A549 (cell line): ENCODE results near the gene SHTN1. TPM values are rescaled to one million over a fixed set of nuclear protein-coding genes. Genes with fewer than 3 reads are reported as not detected.

Experiments used
- ATAC-seq, 2 experiments: fragments of 200-7000 bp in 1 of 2; fragments of >200 bp in 1 of 2; cut with Nextera tagmentation in 1 of 2; cut with Tn5 transposase in 1 of 2; 3 replicates each; pipeline versions ENCODE4 v1.8.0 to v1.9.1; 2018 to 2020; ENCODE audit warnings: mild to moderate bottlenecking in 1 of 2, moderate library complexity in 1 of 2
- CTCF ChIA-PET: fragments of 300-600 bp; sonication (Branson Sonifier 250); formaldehyde crosslinking; extraction: SDS; loops from one replicate; lab custom pipeline; 2021; ENCODE audit warnings: antibody characterized with exemption, inconsistent platforms; lab: Yijun Ruan, JAX
- POLR2A ChIA-PET: fragments of 350-600 bp; formaldehyde crosslinking; extraction: SDS; loops from one replicate; lab custom pipeline; 2021; ENCODE audit warnings: antibody characterized with exemption, inconsistent platforms; lab: Yijun Ruan, JAX
- DNase-seq, 2 experiments: peaks; one replicate each; pipeline versions ENCODE4 v3.0.0 to v3.0.0-alpha.2; 2011 to 2016; ENCODE audit warnings: low read depth in 1 of 2, low spot score in 1 of 2
- FAIRE-seq: peaks from 2 replicates; lab custom pipeline; 2011; peaks lifted over from hg19 to GRCh38; lab: Jason Lieb, UNC
- H3K27ac ChIP-seq, 2 experiments: fragments of >200 bp; sonication (Bioruptor Twin); formaldehyde crosslinking; 3 replicates each; pipeline ENCODE4 v1.5.1; 2016 to 2017
- H3K4me1 ChIP-seq: fragments of >200 bp; sonication (Bioruptor Twin); formaldehyde crosslinking; 3 replicates; pipeline ENCODE4 v1.6.1; 2016
- H3K4me2 ChIP-seq: fragments of >200 bp; sonication (Bioruptor Twin); formaldehyde crosslinking; 3 replicates; pipeline ENCODE4 v1.6.1; 2016
- H3K4me3 ChIP-seq: fragments of >200 bp; sonication (Bioruptor Twin); formaldehyde crosslinking; 3 replicates; pipeline ENCODE4 v1.5.1; 2016
- H3K9me3 ChIP-seq: fragments of >200 bp; sonication (Bioruptor Twin); formaldehyde crosslinking; 3 replicates; pipeline ENCODE4 v1.6.1; 2016
- BHLHE40 ChIP-seq: IDR thresholded peaks from 2 replicates; pipeline ENCODE4 v1.6.1; 2012; ENCODE audit warnings: low read depth, low read length, inconsistent platforms
- EP300 ChIP-seq, 2 experiments: fragments of >200 bp; sonication (Bioruptor Twin); formaldehyde crosslinking; IDR thresholded peaks; 2 replicates in 1 of 2; 3 replicates in 1 of 2; pipeline ENCODE4 v1.6.1; 2016 to 2017
- ESRRA ChIP-seq: fragments of 150-350 bp; IDR thresholded peaks from 2 replicates; pipeline ENCODE4 v1.6.1; 2014; ENCODE audit warnings: mild to moderate bottlenecking, low read length, borderline replicate concordance
- FOXS1 ChIP-seq: fragments of 250-450 bp; sonication (Bioruptor Pico); IDR thresholded peaks from 2 replicates; pipeline ENCODE4 v1.5.0; 2020; ENCODE audit warnings: mild to moderate bottlenecking, moderate library complexity
- GATA3 ChIP-seq: IDR thresholded peaks from 2 replicates; pipeline ENCODE4 v1.6.1; 2012; ENCODE audit warnings: borderline replicate concordance
- HOXB5 ChIP-seq: fragments of 250-450 bp; sonication (Bioruptor Pico); IDR thresholded peaks from 2 replicates; pipeline ENCODE4 v1.5.0; 2020; ENCODE audit warnings: mild to moderate bottlenecking, moderate library complexity
- JUN ChIP-seq, 2 experiments: fragments of >200 bp; sonication (Bioruptor Twin); formaldehyde crosslinking; IDR thresholded peaks; 2 replicates in 1 of 2; 3 replicates in 1 of 2; pipeline ENCODE4 v1.6.1; 2016 to 2017
- KDM1A ChIP-seq: fragments of 200-600 bp; sonication (generic); IDR thresholded peaks from 2 replicates; pipeline ENCODE4 v1.6.1; 2016; ENCODE audit warnings: low read depth, mild to moderate bottlenecking
- KDM5A ChIP-seq: fragments of 200-600 bp; sonication (generic); IDR thresholded peaks from 2 replicates; pipeline ENCODE4 v1.6.1; 2016; ENCODE audit warnings: antibody characterized with exemption, mild to moderate bottlenecking
- MAFK ChIP-seq: fragments of 450-650 bp; IDR thresholded peaks from 2 replicates; pipeline ENCODE4 v1.6.1; 2014; ENCODE audit not compliant: partially characterized antibody
- MAZ ChIP-seq: fragments of 150-350 bp; IDR thresholded peaks from 2 replicates; pipeline ENCODE4 v1.6.1; 2014; ENCODE audit warnings: antibody characterized with exemption, low read depth, low read length, borderline replicate concordance
- NPAS2 ChIP-seq: fragments of 250-450 bp; sonication (Bioruptor Pico); IDR thresholded peaks from 2 replicates; pipeline ENCODE4 v1.8.0; 2022; ENCODE audit warnings: mild to moderate bottlenecking, moderate library complexity, borderline replicate concordance
- RAD21 ChIP-seq, 2 experiments: fragments of >200 bp in 1 of 2; sonication (Bioruptor Twin) in 1 of 2; formaldehyde crosslinking in 1 of 2; IDR thresholded peaks in 1 of 2; conservative IDR thresholded peaks in 1 of 2; 2 replicates in 1 of 2; 3 replicates in 1 of 2; pipeline ENCODE4 v1.6.1; 2012 to 2018; ENCODE audit warnings: inconsistent platforms in 1 of 2
- REST ChIP-seq: fragments of 200-600 bp; sonication (generic); IDR thresholded peaks from 2 replicates; pipeline ENCODE4 v1.6.1; 2016; ENCODE audit warnings: antibody characterized with exemption, mild to moderate bottlenecking, moderate library complexity
- SREBF2 ChIP-seq: fragments of 450-650 bp; IDR thresholded peaks from 2 replicates; pipeline ENCODE4 v1.6.1; 2014; ENCODE audit warnings: mild to moderate bottlenecking, moderate library complexity
- WGBS: methylation state at CpG from one replicate; pipeline ENCODE4 v1.1.6; 2017; ENCODE audit errors: missing lambda C conversion rate; 5-methylcytosine and 5-hydroxymethylcytosine counted together
- polyA plus RNA-seq, 4 experiments: library from polyadenylated mRNA; depleted of rRNA in 3 of 4; stranded (reverse); fragments of >200 nt; fragmentation: RNase III in 1 of 4; extraction: RNeasy Plus Mini Kit Qiagen cat#74134 plus additional on column Dnase treatment in 1 of 4; gene quantifications; 2 replicates in 3 of 4; 3 replicates in 1 of 4; pipeline ENCODE4 v1.2.3, GENCODE V29; 2011 to 2017
- TF ChIP-seq, protein P1 (sequence below): IDR thresholded peaks from 2 replicates; pipeline ENCODE4 v1.6.1; 2012; ENCODE audit warnings: low read depth, borderline replicate concordance
- TF ChIP-seq, protein P2 (sequence below): fragments of >200 bp; sonication (Bioruptor Twin); formaldehyde crosslinking; IDR thresholded peaks from 3 replicates; pipeline ENCODE4 v1.6.1; 2016

SHTN1 gene
- polyA plus RNA-seq, 2 of the 4 experiments (the other 2 are of a cell fraction) = 21.7 to 63.1 TPM

GRCh38 chr10:116968331-116968730, 36.7 kb downstream of the SHTN1 start (continued):
- TF ChIP-seq REST = no peak
- no peak for TF ChIP-seq FOXS1 (CRISPR knock-in tag)

DNA sequence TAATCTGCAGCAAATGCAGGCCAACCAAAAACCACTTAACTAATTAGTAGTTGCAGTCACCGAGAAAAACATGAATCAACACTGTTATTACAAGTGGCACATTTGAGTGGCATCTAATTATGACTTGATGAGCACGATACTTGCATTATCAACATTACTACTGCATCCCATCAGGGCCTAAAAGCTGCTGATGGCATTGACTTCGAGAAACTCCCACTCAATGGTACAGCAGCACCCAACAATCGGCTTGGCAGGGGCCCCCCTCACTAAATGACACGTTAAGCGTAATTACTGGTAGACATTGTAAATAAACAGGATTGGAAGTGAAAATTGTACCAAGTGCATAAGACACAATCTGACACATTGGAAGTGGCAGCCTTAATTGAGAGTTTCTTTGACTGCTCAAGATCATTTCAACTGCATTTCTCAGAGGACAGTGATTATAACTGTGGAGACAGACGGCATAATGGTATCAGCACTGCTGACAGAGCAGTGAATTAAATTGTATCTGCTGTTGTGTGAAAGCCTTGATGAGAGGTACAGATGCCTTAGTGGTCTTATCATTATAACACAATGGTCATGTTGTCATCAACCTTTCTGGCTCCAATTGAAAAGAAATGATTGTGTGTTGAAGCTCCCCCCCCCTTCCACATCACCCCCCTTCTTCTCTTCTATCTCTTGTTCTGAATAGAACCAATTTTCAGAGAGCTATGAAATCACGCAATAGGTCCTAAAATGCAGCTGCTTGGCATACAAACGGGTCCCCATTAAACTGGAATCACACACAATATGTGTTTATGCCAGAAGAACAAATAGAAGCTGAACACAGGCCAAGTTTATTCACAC, 43.4 kb downstream of the SHTN1 start:
- no peak overlapping the region for H3K4me3 ChIP-seq
- no peak overlapping the region for H3K27ac ChIP-seq
- no peak for TF ChIP-seq EP300 (IDR thresholded peaks at IDR 0.05)
- no peak for TF ChIP-seq RAD21 (conservative IDR thresholded peaks at IDR 0.05 in 1 of 2, IDR thresholded peaks at IDR 0.05 in 1 of 2)
- TF ChIP-seq KDM5A = no peak
- no peak for TF ChIP-seq NPAS2
- TF ChIP-seq HOXB5 (CRISPR knock-in tag) = no peak
- TF ChIP-seq JUN (IDR thresholded peaks at IDR 0.05) = no peak
- TF ChIP-seq ESRRA = no peak
- no peak for TF ChIP-seq MAFK
- TF ChIP-seq BHLHE40 = no peak
- no peak for TF ChIP-seq GATA3
- TF ChIP-seq SREBF2 = no peak
- TF ChIP-seq, protein P1, sequence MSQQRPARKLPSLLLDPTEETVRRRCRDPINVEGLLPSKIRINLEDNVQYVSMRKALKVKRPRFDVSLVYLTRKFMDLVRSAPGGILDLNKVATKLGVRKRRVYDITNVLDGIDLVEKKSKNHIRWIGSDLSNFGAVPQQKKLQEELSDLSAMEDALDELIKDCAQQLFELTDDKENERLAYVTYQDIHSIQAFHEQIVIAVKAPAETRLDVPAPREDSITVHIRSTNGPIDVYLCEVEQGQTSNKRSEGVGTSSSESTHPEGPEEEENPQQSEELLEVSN = no peak
- ChIA-PET POLR2A (no interaction called here), CTCF (interaction anchor here (0.7 kb wide), 1 partner anchor 576 kb away, joined by 3 read pairs; no protein-coding TSS in a partner anchor)
- ATAC-seq (no peak), FAIRE-seq (no peak), DNase-seq (no peak)
- no peaks in the 10 kb centered on the region for H3K4me1 ChIP-seq
- no peak overlapping the region for H3K4me2 ChIP-seq
- 90% methylated on average over 9 of the region's 9 CpGs for WGBS
- H3K9me3 ChIP-seq = no peaks in the 10 kb centered on the region

GRCh38 chr10:116960066-116960776, 44.8 kb downstream of the SHTN1 start:
- FAIRE-seq = no peak
- Histone ChIP-seq H3K27ac (no peak overlapping the region), H3K4me1 (no peaks in the 10 kb centered on the region), H3K4me3 (no peak overlapping the region), H3K4me2 (no peak overlapping the region), H3K9me3 (no peaks in the 10 kb centered on the region)
- ChIA-PET CTCF (no interaction called here), POLR2A (no interaction called here)
- no peak for ATAC-seq
- TF ChIP-seq HOXB5 (CRISPR knock-in tag) (no peak), FOXS1 (CRISPR knock-in tag) (no peak), MAZ (no peak), KDM1A (no peak)
- TF ChIP-seq, protein P2, sequence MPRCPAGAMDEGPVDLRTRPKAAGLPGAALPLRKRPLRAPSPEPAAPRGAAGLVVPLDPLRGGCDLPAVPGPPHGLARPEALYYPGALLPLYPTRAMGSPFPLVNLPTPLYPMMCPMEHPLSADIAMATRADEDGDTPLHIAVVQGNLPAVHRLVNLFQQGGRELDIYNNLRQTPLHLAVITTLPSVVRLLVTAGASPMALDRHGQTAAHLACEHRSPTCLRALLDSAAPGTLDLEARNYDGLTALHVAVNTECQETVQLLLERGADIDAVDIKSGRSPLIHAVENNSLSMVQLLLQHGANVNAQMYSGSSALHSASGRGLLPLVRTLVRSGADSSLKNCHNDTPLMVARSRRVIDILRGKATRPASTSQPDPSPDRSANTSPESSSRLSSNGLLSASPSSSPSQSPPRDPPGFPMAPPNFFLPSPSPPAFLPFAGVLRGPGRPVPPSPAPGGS = no peak
- WGBS = 92% methylated on average over 5 of the region's 5 CpGs
- no peak for DNase-seq
